Gastroesophageal sphincter (tissue), 3 donors: ENCODE data around the gene MYH4.

Experiments used
- EP300 ChIP-seq: sonication (generic); formaldehyde crosslinking; IDR thresholded peaks from one replicate; pipeline ENCODE4 v1.6.1; 2017; ENCODE audit warnings: antibody characterized with exemption, mild to moderate bottlenecking
- TF ChIP-seq, protein P1 (sequence below), 4 experiments: fragments of 200-600 bp in 2 of 4; fragments of 450-650 bp in 2 of 4; sonication (generic) in 1 of 4; IDR thresholded peaks; one replicate each; pipeline ENCODE4 v1.5.1; 2017 to 2019; ENCODE audit warnings: antibody characterized with exemption in 4 of 4, mild to moderate bottlenecking in 2 of 4, moderate library complexity in 2 of 4

- TF ChIP-seq, protein P1, sequence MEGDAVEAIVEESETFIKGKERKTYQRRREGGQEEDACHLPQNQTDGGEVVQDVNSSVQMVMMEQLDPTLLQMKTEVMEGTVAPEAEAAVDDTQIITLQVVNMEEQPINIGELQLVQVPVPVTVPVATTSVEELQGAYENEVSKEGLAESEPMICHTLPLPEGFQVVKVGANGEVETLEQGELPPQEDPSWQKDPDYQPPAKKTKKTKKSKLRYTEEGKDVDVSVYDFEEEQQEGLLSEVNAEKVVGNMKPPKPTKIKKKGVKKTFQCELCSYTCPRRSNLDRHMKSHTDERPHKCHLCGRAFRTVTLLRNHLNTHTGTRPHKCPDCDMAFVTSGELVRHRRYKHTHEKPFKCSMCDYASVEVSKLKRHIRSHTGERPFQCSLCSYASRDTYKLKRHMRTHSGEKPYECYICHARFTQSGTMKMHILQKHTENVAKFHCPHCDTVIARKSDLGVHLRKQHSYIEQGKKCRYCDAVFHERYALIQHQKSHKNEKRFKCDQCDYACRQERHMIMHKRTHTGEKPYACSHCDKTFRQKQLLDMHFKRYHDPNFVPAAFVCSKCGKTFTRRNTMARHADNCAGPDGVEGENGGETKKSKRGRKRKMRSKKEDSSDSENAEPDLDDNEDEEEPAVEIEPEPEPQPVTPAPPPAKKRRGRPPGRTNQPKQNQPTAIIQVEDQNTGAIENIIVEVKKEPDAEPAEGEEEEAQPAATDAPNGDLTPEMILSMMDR (IDR thresholded peaks at IDR 0.05) = no peak
- no peak for TF ChIP-seq EP300
These were observed 12.9 kb upstream of the MYH4 start for GRCh38 chr17:10482252-10482651.
